K562 (cell line): ENCODE measurements around the gene ZNF219. TPM values are rescaled to one million over a fixed set of nuclear protein-coding genes. Genes with fewer than 3 reads are reported as not detected.
A peak's percentile ranks its signal among the peaks of the same experiment; 100 is the strongest.

Source experiments
- ATAC-seq: fragments of 200-7000 bp; cut with Tn5 transposase; 3 replicates; pipeline ENCODE4 v1.9.1; 2020; ENCODE audit warnings: moderate library complexity
- BruUV-seq: library from RNA; stranded (reverse); fragments of 400-500 nt; replicated peaks from 2 replicates; lab custom pipeline; 2021; lab: Mats Ljungman, UMichigan
- CTCF ChIA-PET: fragments of 300-600 bp; formaldehyde crosslinking; extraction: SDS; loops from one replicate; lab custom pipeline; 2021; ENCODE audit warnings: low intra/inter-chr PET ratio; lab: Yijun Ruan, JAX
- POLR2A ChIA-PET: fragments of 300-600, 350-650 bp; sonication (Branson Sonifier 250); formaldehyde crosslinking; extraction: SDS; loops from one replicate; lab custom pipeline; 2021; ENCODE audit warnings: antibody characterized with exemption, inconsistent platforms; lab: Yijun Ruan, JAX
- DNase-seq, 4 experiments: peaks; one replicate each; pipeline versions ENCODE4 v3.0.0 to v3.0.0-alpha.2; 2011 to 2018; ENCODE audit warnings: low spot score in 3 of 4, mixed read lengths in 3 of 4; ENCODE audit errors: extremely low read depth in 1 of 4
- FAIRE-seq: peaks from 2 replicates; lab custom pipeline; 2011; peaks lifted over from hg19 to GRCh38; lab: Jason Lieb, UNC
- H2AFZ ChIP-seq: 2 replicates; pipeline ENCODE4 v1.6.0; 2011; ENCODE audit warnings: low read depth, low read length, control low read depth, inconsistent platforms
- H3K27ac ChIP-seq: fragments of 200-600 bp; 3 replicates; pipeline ENCODE4 v1.8.0; 2011; ENCODE audit warnings: low read depth, mild to moderate bottlenecking, control low read depth, inconsistent platforms, low read length, moderate library complexity, mixed read lengths; ENCODE audit errors: extremely low read depth
- H3K27me3 ChIP-seq, 2 experiments: fragments of 300-600 bp in 1 of 2; 2 replicates in 1 of 2; 3 replicates in 1 of 2; pipeline versions ENCODE4 v1.6.0 to v1.8.0; 2011; ENCODE audit warnings: inconsistent platforms in 2 of 2, low read length in 2 of 2, mild to moderate bottlenecking in 1 of 2, mixed read lengths in 1 of 2, moderate library complexity in 1 of 2; ENCODE audit not compliant: control insufficient read depth in 2 of 2, insufficient read depth in 2 of 2
- H3K36me3 ChIP-seq: fragments of 300-600 bp; 3 replicates; pipeline ENCODE4 v1.8.0; 2011; ENCODE audit warnings: mild to moderate bottlenecking, low read length, inconsistent platforms; ENCODE audit not compliant: control insufficient read depth, insufficient read depth
- H3K4me1 ChIP-seq, 2 experiments: fragments of 200-600 bp in 1 of 2; replicated peaks in 1 of 2; 2 replicates in 1 of 2; 3 replicates in 1 of 2; pipeline versions ENCODE4 v1.5.1 to v1.8.0; 2011; ENCODE audit warnings: inconsistent platforms in 2 of 2, low read length in 2 of 2, mild to moderate bottlenecking in 1 of 2, mixed read lengths in 1 of 2, moderate library complexity in 1 of 2; ENCODE audit not compliant: control insufficient read depth in 2 of 2, insufficient read depth in 2 of 2
- H3K4me2 ChIP-seq: 2 replicates; pipeline ENCODE4 v1.6.1; 2011; ENCODE audit warnings: low read length, control low read depth, inconsistent platforms, mixed read lengths; ENCODE audit not compliant: insufficient read depth
- H3K4me3 ChIP-seq: fragments of 200-600 bp; sonication (generic), shearing (Covaris generic); 2 replicates; pipeline ENCODE4 v1.5.1; 2016; ENCODE audit warnings: control low read depth, inconsistent platforms
- H3K79me2 ChIP-seq: fragments of 200-600 bp; 3 replicates; pipeline ENCODE4 v1.8.0; 2011; ENCODE audit warnings: low read length, inconsistent platforms; ENCODE audit not compliant: control insufficient read depth, insufficient read depth
- H3K9ac ChIP-seq, 2 experiments: 2 replicates each; pipeline versions ENCODE4 v1.6.0 to v1.6.1; 2011; ENCODE audit warnings: low read depth in 2 of 2, low read length in 2 of 2, control low read depth in 1 of 2, inconsistent platforms in 1 of 2, mild to moderate bottlenecking in 1 of 2, mixed read lengths in 1 of 2; ENCODE audit not compliant: insufficient read depth in 1 of 2
- H3K9me1 ChIP-seq: one replicate; pipeline ENCODE4 v1.6.0; 2011; ENCODE audit warnings: inconsistent platforms, mild to moderate bottlenecking, low read length, moderate library complexity; ENCODE audit not compliant: control insufficient read depth, insufficient read depth
- H3K9me3 ChIP-seq: replicated peaks from 2 replicates; pipeline ENCODE4 v1.5.1; 2011; ENCODE audit warnings: low read depth, low read length, inconsistent platforms; ENCODE audit not compliant: control insufficient read depth, insufficient read depth
- H4K20me1 ChIP-seq: replicated peaks from 2 replicates; pipeline ENCODE4 v1.6.1; 2011; ENCODE audit warnings: low read length, inconsistent platforms, mixed read lengths; ENCODE audit not compliant: control insufficient read depth, insufficient read depth
- BDP1 ChIP-seq: IDR thresholded peaks from 3 replicates; pipeline ENCODE4 v1.6.1; 2011; ENCODE audit not compliant: insufficient read length, insufficient read depth
- BRCA1 ChIP-seq, 2 experiments: fragments of 450-650 bp in 1 of 2; sonication (generic) in 1 of 2; formaldehyde crosslinking in 1 of 2; IDR thresholded peaks; 2 replicates each; pipeline versions ENCODE4 v1.5.0 to v1.6.1; 2017 to 2020; ENCODE audit warnings: mild to moderate bottlenecking in 1 of 2, missing genetic modification reagents in 1 of 2
- DIDO1 ChIP-seq: fragments of 450-650 bp; IDR thresholded peaks from 2 replicates; pipeline ENCODE4 v1.6.1; 2016; ENCODE audit warnings: low read depth, missing biosample characterization, missing genetic modification characterization
- FOXK2 ChIP-seq, 2 experiments: fragments of 450-650 bp; IDR thresholded peaks in 1 of 2; conservative IDR thresholded peaks in 1 of 2; 2 replicates each; pipeline ENCODE4 v1.6.1; 2016; ENCODE audit warnings: low read depth in 2 of 2, mild to moderate bottlenecking in 1 of 2
- FUS ChIP-seq: fragments of 200-400 bp; formaldehyde crosslinking; optimal IDR thresholded peaks from 2 replicates; pipeline ENCODE3; 2017; ENCODE audit warnings: low read depth, low read length
- KAT2B ChIP-seq: IDR thresholded peaks from one replicate; pipeline ENCODE4 v1.6.1; 2012; ENCODE audit warnings: low read depth, mild to moderate bottlenecking, control low read depth, inconsistent platforms, low read length, moderate library complexity
- LEF1 ChIP-seq: fragments of 450-650 bp; IDR thresholded peaks from 2 replicates; pipeline ENCODE4 v1.6.1; 2016; ENCODE audit warnings: mild to moderate bottlenecking
- NFIC ChIP-seq: fragments of 450-650 bp; IDR thresholded peaks from 2 replicates; pipeline ENCODE4 v1.6.1; 2017; ENCODE audit warnings: mild to moderate bottlenecking, inconsistent platforms
- RUNX1 ChIP-seq: sonication (generic); IDR thresholded peaks from 2 replicates; pipeline ENCODE4 v1.6.1; 2016; ENCODE audit warnings: antibody characterized with exemption, low read depth
- TFE3 ChIP-seq: fragments of 450-650 bp; formaldehyde crosslinking; IDR thresholded peaks from 2 replicates; pipeline ENCODE4 v1.4.0; 2020; ENCODE audit warnings: mild to moderate bottlenecking, mixed read lengths
- TSC22D4 ChIP-seq: fragments of 450-650 bp; IDR thresholded peaks from 2 replicates; pipeline ENCODE4 v1.6.1; 2016; ENCODE audit warnings: missing genetic modification characterization, missing biosample characterization, control low read depth
- ZNF217 ChIP-seq: sonication (generic); formaldehyde crosslinking; IDR thresholded peaks from 2 replicates; pipeline ENCODE4 v1.8.0; 2022; ENCODE audit warnings: mild to moderate bottlenecking, missing genetic modification reagents
- ZNF324 ChIP-seq: fragments of 250-450 bp; sonication (Bioruptor Pico); IDR thresholded peaks from 2 replicates; pipeline ENCODE4 v1.4.0; 2020; ENCODE audit warnings: mild to moderate bottlenecking
- ZNF431 ChIP-seq: sonication (generic); formaldehyde crosslinking; IDR thresholded peaks from 2 replicates; pipeline ENCODE4 v1.8.0; 2022; ENCODE audit warnings: mild to moderate bottlenecking, missing genetic modification reagents
- ZNF695 ChIP-seq: fragments of 450-650 bp; formaldehyde crosslinking; IDR thresholded peaks from 2 replicates; pipeline ENCODE4 v1.4.0; 2020; ENCODE audit warnings: mild to moderate bottlenecking, moderate library complexity
- ZNF717 ChIP-seq: fragments of 250-450 bp; sonication (Bioruptor Pico); IDR thresholded peaks from 2 replicates; pipeline ENCODE4 v1.5.0; 2021
- ZNF77 ChIP-seq: fragments of 250-450 bp; sonication (Bioruptor Pico); IDR thresholded peaks from 2 replicates; pipeline ENCODE4 v1.5.0; 2020
- WGBS: fragments of 100-300 bp; shearing (Covaris generic); methylation state at CpG from one replicate; pipeline ENCODE4 v1.1.6; 2016; ENCODE audit warnings: low coverage, mixed read lengths; ENCODE audit not compliant: insufficient coverage; ENCODE audit errors: missing lambda C conversion rate; 5-methylcytosine and 5-hydroxymethylcytosine counted together
- in situ Hi-C: fragments of 300-500 bp; cut with MboI; formaldehyde crosslinking; loops from 4 replicates; pipeline ENCODE4 v1.15.0; 2018; ENCODE audit warnings: inconsistent platforms, mixed read lengths
- intact Hi-C: fragments of 100-400 bp; cut with micrococcal nuclease; formaldehyde crosslinking; loops from 2 replicates; pipeline ENCODE4 v1.14.2; 2022
- polyA plus RNA-seq, 8 experiments: library from polyadenylated mRNA; depleted of rRNA in 4 of 8; stranded (reverse) in 5 of 8; unstranded in 3 of 8; fragments of >200 nt; fragmentation: Nextera tagmentation in 2 of 8; fragmentation: Illumina TruSeq in 1 of 8; extraction: Ambion mirVana in 2 of 8; extraction: Trizol in 1 of 8; gene quantifications; 2 replicates each; pipeline versions ENCODE4 v1.2.1 to v1.2.3, GENCODE V29; 2011 to 2014; ENCODE audit warnings: inconsistent platforms in 1 of 8, missing spikeins in 1 of 8
- total RNA-seq, 7 experiments: library from RNA; depleted of rRNA in 6 of 7; stranded (reverse); fragments of >200 nt in 6 of 7; fragmentation: Illumina TruSeq in 2 of 7; extraction: Trizol in 2 of 7; gene quantifications; 2 replicates each; pipeline versions ENCODE4 v1.2.1 to v1.2.3, GENCODE V29; 2011 to 2021; ENCODE audit warnings: low replicate concordance in 1 of 7

Gene ZNF219
- total and polyA plus RNA-seq, 9 of the 15 experiments (the other 6 are each of a cell fraction or from before 2014, with no cell fraction given): 0.29 to 10.6 (median 2.8) TPM

GRCh38 chr14:21145437-21145836, 47.0 kb upstream of the ZNF219 start:
- BruUV-seq: no TSS peak
- intact Hi-C loops: no loop called here
- no peak for DNase-seq
- TF ChIP-seq ZNF324: peak; percentile 95
- no peak for TF ChIP-seq ZNF77 (CRISPR knock-in tag)
- in situ Hi-C loops: no loop called here
- ChIA-PET POLR2A (no interaction called here), CTCF (no interaction called here)
- Histone ChIP-seq H3K4me2 (no peak overlapping the region), H3K9me1 (no peaks in the 10 kb centered on the region), H3K4me1 (no peaks in the 10 kb centered on the region; a peak in 1 of 5 replicates), H3K79me2 (no peaks in the 10 kb centered on the region), H3K27me3 (no peaks in the 10 kb centered on the region), H3K9ac (no peak overlapping the region), H3K27ac (no peak overlapping the region), H3K36me3 (no peaks in the 10 kb centered on the region), H3K9me3 (no peaks in the 10 kb centered on the region), H3K4me3 (no peak overlapping the region), H4K20me1 (no peaks in the 10 kb centered on the region), H2AFZ (no peak overlapping the region)
- no peak for ATAC-seq
- no peak for FAIRE-seq

GRCh38 chr14:21142357-21142756, 43.9 kb upstream of the ZNF219 start:
- Histone ChIP-seq H3K9me3 (no peaks in the 10 kb centered on the region), H3K9me1 (no peaks in the 10 kb centered on the region), H3K4me3 (no peak overlapping the region), H4K20me1 (no peaks in the 10 kb centered on the region), H2AFZ (no peak overlapping the region), H3K9ac (no peak overlapping the region), H3K27ac (no peak overlapping the region), H3K4me1 (no peaks in the 10 kb centered on the region), H3K79me2 (no peaks in the 10 kb centered on the region), H3K36me3 (no peaks in the 10 kb centered on the region), H3K27me3 (no peaks in the 10 kb centered on the region), H3K4me2 (no peak overlapping the region)
- ChIA-PET CTCF (no interaction called here), POLR2A (no interaction called here)
- DNase-seq (no peak), FAIRE-seq (no peak), ATAC-seq (no peak)
- WGBS: 27% methylated on average over 1 of the region's 1 CpG
- no TSS peak for BruUV-seq
- intact Hi-C loops (no loop called here), in situ Hi-C loops (no loop called here)
- no peak for TF ChIP-seq ZNF695 (CRISPR knock-in tag)
- TF ChIP-seq ZNF717 (CRISPR knock-in tag): no peak
- no peak for TF ChIP-seq ZNF431 (CRISPR knock-in tag)
- TF ChIP-seq BDP1: no peak
- no peak for TF ChIP-seq BRCA1 (IDR thresholded peaks at IDR 0.05)
- TF ChIP-seq BRCA1 (CRISPR knock-in tag; IDR thresholded peaks at IDR 0.05): no peak
- TF ChIP-seq TSC22D4 (tag): no peak
- no peak for TF ChIP-seq TFE3 (CRISPR knock-in tag)
- no peak for TF ChIP-seq ZNF217 (CRISPR knock-in tag)
- TF ChIP-seq LEF1: no peak
- TF ChIP-seq RUNX1: no peak
- no peak for TF ChIP-seq FOXK2 (conservative IDR thresholded peaks at IDR 0.05 in 1 of 2, IDR thresholded peaks at IDR 0.05 in 1 of 2; ENCODE audit: low read depth in 2 of 2)
- TF ChIP-seq DIDO1 (tag): no peak
- TF ChIP-seq FUS: no peak
- no peak for TF ChIP-seq NFIC
- TF ChIP-seq KAT2B: no peak
